ENCODE measurements around the gene SP8. TPM values are rescaled to one million over a fixed set of nuclear protein-coding genes. Genes with fewer than 3 reads are reported as not detected.

SP8 gene
- total RNA-seq, 1 donor from 2014 or later = 33.7 TPM

DNA sequence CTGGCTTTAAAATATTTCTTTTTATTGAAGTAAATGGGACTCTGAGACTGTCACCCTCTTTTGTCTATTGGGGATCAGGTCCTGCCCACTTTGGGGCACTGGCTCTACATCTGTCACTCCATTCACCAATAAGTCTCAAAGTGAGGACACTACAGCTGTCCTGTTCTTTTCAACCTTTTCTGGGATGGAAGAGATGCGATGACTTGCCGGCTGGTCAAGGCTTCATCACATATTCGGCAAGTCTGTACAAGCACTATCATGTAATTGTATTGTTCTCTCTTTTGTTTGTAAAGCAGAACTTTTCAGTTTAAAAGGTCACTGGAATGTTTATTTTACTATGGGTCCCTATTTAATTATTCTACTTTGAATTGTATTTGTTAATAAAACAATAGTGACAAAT, 17.7 kb upstream of the SP8 start:
- Mint-ChIP-seq H3K27me3 (ENCODE audit: low read depth) (peaks cover 29% of the 10 kb centered on the region), H3K4me3 (no peak overlapping the region), H3K27ac (ENCODE audit: unreplicated experiment) (no peak overlapping the region), H3K36me3 (ENCODE audit: low read depth) (no peaks in the 10 kb centered on the region), H3K4me1 (peaks cover 18% of the 10 kb centered on the region), H3K9me3 (peaks cover 4% of the 10 kb centered on the region)
- DNase-seq (ENCODE audit: low read depth, low spot score) = no peak
- TF ChIP-seq, protein P1, sequence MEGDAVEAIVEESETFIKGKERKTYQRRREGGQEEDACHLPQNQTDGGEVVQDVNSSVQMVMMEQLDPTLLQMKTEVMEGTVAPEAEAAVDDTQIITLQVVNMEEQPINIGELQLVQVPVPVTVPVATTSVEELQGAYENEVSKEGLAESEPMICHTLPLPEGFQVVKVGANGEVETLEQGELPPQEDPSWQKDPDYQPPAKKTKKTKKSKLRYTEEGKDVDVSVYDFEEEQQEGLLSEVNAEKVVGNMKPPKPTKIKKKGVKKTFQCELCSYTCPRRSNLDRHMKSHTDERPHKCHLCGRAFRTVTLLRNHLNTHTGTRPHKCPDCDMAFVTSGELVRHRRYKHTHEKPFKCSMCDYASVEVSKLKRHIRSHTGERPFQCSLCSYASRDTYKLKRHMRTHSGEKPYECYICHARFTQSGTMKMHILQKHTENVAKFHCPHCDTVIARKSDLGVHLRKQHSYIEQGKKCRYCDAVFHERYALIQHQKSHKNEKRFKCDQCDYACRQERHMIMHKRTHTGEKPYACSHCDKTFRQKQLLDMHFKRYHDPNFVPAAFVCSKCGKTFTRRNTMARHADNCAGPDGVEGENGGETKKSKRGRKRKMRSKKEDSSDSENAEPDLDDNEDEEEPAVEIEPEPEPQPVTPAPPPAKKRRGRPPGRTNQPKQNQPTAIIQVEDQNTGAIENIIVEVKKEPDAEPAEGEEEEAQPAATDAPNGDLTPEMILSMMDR (conservative IDR thresholded peaks at IDR 0.05) = no peak

DNA sequence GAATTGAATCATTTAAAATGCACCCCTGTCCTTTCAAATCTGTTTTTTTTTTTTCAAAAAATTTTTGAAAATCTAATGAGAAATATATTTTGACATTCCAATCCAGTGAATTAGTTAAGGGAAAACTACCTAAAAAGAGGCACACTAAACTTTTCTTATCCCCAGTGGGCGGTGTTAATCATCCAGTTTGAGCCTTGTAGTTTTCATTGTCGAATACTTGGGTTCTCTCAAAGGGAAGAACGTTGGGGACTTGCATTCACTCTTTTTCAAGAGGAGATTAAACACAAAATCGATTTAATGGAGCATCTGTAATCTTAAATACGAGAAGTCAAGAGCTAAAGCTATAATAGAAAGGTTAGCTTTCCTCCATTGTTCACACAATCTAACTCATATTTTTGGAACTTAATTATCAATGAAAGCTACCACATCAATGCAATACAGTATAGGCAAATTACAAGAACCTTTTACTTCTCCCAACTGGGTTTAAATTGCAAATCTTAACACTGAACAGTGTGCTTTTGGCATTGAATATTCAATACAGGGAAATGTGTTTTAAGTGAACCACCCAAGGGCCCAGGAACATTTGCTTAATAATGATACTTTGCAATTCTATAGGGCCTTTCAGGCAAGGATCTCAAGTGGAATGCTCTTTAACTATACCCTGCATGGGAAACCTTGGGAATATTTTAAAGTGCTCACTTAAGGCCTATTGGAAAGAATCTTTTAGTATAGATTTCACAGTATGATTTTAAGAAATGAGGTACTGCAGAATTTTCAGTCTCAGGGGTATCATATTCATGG, 13.1 kb upstream of the SP8 start:
- Mint-ChIP-seq H3K4me1 (peaks cover 44% of the 10 kb centered on the region), H3K36me3 (ENCODE audit: low read depth) (no peaks in the 10 kb centered on the region), H3K27me3 (ENCODE audit: low read depth) (peaks cover 59% of the 10 kb centered on the region), H3K4me3 (peak overlapping the region; percentile 64), H3K9me3 (no peaks in the 10 kb centered on the region), H3K27ac (ENCODE audit: unreplicated experiment) (no peak overlapping the region)
- TF ChIP-seq, protein P1 (conservative IDR thresholded peaks at IDR 0.05) = no peak
- no peak for DNase-seq (ENCODE audit: low read depth, low spot score)

DNA sequence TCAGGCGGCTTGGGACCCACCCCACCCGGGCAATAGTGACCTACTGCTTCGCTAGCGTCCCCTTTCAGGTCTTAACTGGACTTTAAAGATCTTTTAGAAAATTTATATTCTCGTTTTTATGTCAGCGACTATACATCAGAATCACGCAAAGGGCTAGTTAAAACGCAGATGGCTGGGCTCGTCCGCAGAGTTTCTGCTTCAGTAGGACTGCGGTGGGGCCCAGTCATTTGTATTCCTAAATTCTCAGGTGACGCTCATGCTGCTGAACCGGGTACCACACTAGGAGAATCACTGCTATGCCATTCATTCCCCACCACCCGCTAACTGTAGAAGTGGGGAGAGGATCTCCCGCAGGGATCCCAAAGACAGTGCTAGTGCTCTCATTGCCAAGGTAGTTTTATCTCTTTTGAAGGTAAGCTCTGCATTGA, 12.0 kb upstream of the SP8 start:
- H3K4me1 Mint-ChIP-seq = peaks cover 44% of the 10 kb centered on the region

DNA sequence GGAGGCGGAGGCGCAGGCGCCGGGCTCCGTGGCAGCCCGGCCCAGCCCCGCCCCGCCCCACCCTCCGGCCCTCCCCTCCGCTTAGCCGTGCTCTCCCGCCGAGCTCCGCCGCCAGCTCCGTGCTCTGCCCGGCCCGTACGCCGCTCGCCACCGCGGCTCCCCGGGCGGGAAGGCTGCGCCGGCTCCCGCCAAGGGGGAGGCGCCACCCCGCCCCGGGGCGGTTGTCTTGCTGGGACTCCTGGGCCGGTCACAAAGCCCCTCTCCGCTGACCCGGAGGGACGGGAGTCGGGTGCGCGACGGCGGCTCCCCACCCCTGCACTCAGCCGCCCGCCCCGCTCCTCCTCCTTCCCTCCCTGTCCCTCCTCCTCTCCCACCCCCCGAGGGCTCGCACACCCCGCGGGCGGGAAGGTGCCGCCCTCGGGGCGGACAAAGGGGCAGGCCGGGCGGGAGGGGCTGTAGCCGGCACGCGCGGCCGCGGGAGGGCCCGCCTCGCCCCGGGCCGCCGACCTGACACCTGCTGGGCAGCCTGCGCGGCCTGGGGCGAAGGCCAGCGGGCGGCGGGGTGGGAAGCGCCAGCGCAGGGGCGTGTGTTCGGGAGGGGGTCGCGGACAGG, 11.5 kb upstream of the SP8 start:
- Mint-ChIP-seq H3K27me3 (ENCODE audit: low read depth) (peaks cover 72% of the 10 kb centered on the region), H3K4me3 (peak overlapping the region; percentile 89), H3K36me3 (ENCODE audit: low read depth) (no peaks in the 10 kb centered on the region), H3K4me1 (peaks cover 49% of the 10 kb centered on the region), H3K27ac (ENCODE audit: unreplicated experiment) (peak overlapping the region; percentile 57), H3K9me3 (no peaks in the 10 kb centered on the region)
- TF ChIP-seq, protein P1 (conservative IDR thresholded peaks at IDR 0.05) = no peak
- peak; percentile 45 for DNase-seq (ENCODE audit: low read depth, low spot score)

More for the DNA sequence above, 12.0 kb upstream of the SP8 start:
- no peak for DNase-seq (ENCODE audit: low read depth, low spot score)
- H3K4me3 Mint-ChIP-seq = peak overlapping the region; percentile 89
- H3K27me3 Mint-ChIP-seq (ENCODE audit: low read depth) = peaks cover 66% of the 10 kb centered on the region
- peak overlapping the region; percentile 57 for H3K27ac Mint-ChIP-seq (ENCODE audit: unreplicated experiment)
- H3K9me3 Mint-ChIP-seq = no peaks in the 10 kb centered on the region
- H3K36me3 Mint-ChIP-seq (ENCODE audit: low read depth) = no peaks in the 10 kb centered on the region
- TF ChIP-seq, protein P1 (conservative IDR thresholded peaks at IDR 0.05) = no peak

DNA sequence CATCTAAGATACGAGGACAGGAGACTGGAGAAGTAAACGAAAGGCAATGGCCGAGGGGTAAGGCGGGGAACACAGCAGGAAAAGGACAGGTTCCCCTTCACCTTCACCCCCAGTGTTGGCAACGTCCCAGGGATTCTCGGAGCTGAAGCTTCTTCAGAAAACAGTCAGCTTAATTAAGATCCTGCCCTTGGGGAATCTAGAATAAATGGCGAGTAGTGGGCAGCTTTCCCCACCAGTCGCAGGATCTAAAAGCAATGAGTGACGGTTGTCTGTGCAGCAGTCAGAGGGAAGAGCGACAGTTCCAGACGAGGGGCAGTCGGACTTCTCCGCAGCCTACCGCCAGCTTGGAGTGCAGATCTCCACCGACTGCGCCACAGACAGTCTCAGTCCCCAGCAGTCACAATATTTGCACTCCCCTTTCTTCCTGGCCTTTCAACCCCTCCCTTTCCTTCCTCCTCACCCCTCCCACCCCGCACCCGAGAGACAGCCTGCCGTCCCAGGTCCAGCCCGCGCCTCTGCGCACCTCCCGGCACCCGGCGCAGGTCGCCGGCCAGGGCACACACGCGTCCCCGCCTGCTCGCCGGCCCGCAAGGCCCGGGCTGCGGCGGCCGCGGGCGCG, 10.9 kb upstream of the SP8 start:
- Mint-ChIP-seq H3K9me3 (no peaks in the 10 kb centered on the region), H3K27ac (ENCODE audit: unreplicated experiment) (peak overlapping the region; percentile 57), H3K27me3 (ENCODE audit: low read depth) (peaks cover 74% of the 10 kb centered on the region), H3K4me3 (peak overlapping the region; percentile 95), H3K4me1 (peaks cover 53% of the 10 kb centered on the region), H3K36me3 (ENCODE audit: low read depth) (no peaks in the 10 kb centered on the region)
- no peak for DNase-seq (ENCODE audit: low read depth, low spot score)
- TF ChIP-seq, protein P1 (conservative IDR thresholded peaks at IDR 0.05) = no peak
